Naive thymus-derived CD4-positive, alpha-beta T cell (primary cell): ENCODE data around the gene CNOT6. TPM values are rescaled to one million over a fixed set of nuclear protein-coding genes. Genes with fewer than 3 reads are reported as not detected.
"Not testable (repeated sequence)": the region's sequence is repeated elsewhere in the genome, so short reads cannot be mapped to it uniquely, and the experiment has no call there.

ENCODE experiments used
- ATAC-seq: fragments of 150-1000 bp; cut with Tn5 transposase; 2 replicates; pipeline ENCODE4 v1.10.0; 2021; ENCODE audit warnings: mild to moderate bottlenecking, moderate library complexity
- CTCF ChIA-PET: fragments of 350-600 bp; sonication (Branson Sonifier 250); formaldehyde crosslinking; loops from one replicate; lab custom pipeline; 2021; ENCODE audit warnings: antibody characterized with exemption; lab: Charles Lee
- POLR2A ChIA-PET: fragments of 350-600 bp; sonication (Branson Sonifier 250); formaldehyde crosslinking; loops from one replicate; lab custom pipeline; 2021; ENCODE audit warnings: antibody characterized with exemption, inconsistent platforms; lab: Charles Lee
- DNase-seq, 9 donors: peaks; one replicate each; pipeline versions ENCODE4 v3.0.0 to v3.0.0-alpha.2; 2020 to 2022; ENCODE audit warnings: mixed read lengths in 1 of 9
- H3K27ac ChIP-seq: one replicate; pipeline ENCODE4 v1.7.0; 2013; ENCODE audit warnings: mild to moderate bottlenecking, low read depth, low read length, moderate library complexity
- H3K27me3 ChIP-seq, 2 donors: one replicate each; pipeline ENCODE4 v1.7.0; 2013; ENCODE audit warnings: low read length in 2 of 2, mild to moderate bottlenecking in 2 of 2, moderate library complexity in 2 of 2; ENCODE audit not compliant: control insufficient read depth in 2 of 2, insufficient read depth in 2 of 2
- H3K36me3 ChIP-seq, 3 experiments: 1 replicate in 2 of 3; 2 replicates in 1 of 3; pipeline ENCODE4 v1.7.0; 2013; ENCODE audit warnings: low read length in 3 of 3, mild to moderate bottlenecking in 3 of 3, moderate library complexity in 1 of 3; ENCODE audit not compliant: insufficient read depth in 3 of 3, control insufficient read depth in 2 of 3
- H3K4me1 ChIP-seq, 2 donors: one replicate each; pipeline ENCODE4 v1.7.0; 2013; ENCODE audit warnings: low read length in 2 of 2, mild to moderate bottlenecking in 2 of 2, moderate library complexity in 1 of 2; ENCODE audit not compliant: control insufficient read depth in 2 of 2, insufficient read depth in 2 of 2
- H3K4me3 ChIP-seq: 2 replicates; pipeline ENCODE4 v1.7.0; 2013; ENCODE audit warnings: mild to moderate bottlenecking, low read length
- H3K9me3 ChIP-seq, 3 experiments: 1 replicate in 2 of 3; 2 replicates in 1 of 3; pipeline ENCODE4 v1.7.0; 2013; ENCODE audit warnings: low read length in 3 of 3; ENCODE audit not compliant: control insufficient read depth in 2 of 3
- H3K27ac Mint-ChIP-seq, 9 donors: one replicate each; pipeline ENCODE4 v1.8.0; 2020 to 2022; ENCODE audit warnings: mixed read lengths in 9 of 9, mild to moderate bottlenecking in 8 of 9, moderate library complexity in 5 of 9, inconsistent platforms in 2 of 9
- H3K27me3 Mint-ChIP-seq, 5 donors: one replicate each; pipeline ENCODE4 v1.8.0; 2021 to 2022; ENCODE audit warnings: mixed read lengths in 5 of 5, mild to moderate bottlenecking in 1 of 5
- H3K36me3 Mint-ChIP-seq, 5 donors: one replicate each; pipeline ENCODE4 v1.8.0; 2020 to 2022; ENCODE audit warnings: mixed read lengths in 5 of 5, mild to moderate bottlenecking in 3 of 5, inconsistent platforms in 1 of 5
- H3K4me1 Mint-ChIP-seq, 7 donors: one replicate each; pipeline ENCODE4 v1.8.0; 2020 to 2022; ENCODE audit warnings: mixed read lengths in 7 of 7, mild to moderate bottlenecking in 3 of 7, inconsistent platforms in 1 of 7
- H3K4me3 Mint-ChIP-seq, 10 donors: one replicate each; pipeline ENCODE4 v1.8.0; 2020 to 2022; ENCODE audit warnings: mild to moderate bottlenecking in 10 of 10, mixed read lengths in 10 of 10, moderate library complexity in 6 of 10, inconsistent platforms in 2 of 10
- H3K9me3 Mint-ChIP-seq, 11 donors: one replicate each; pipeline ENCODE4 v1.8.0; 2020 to 2022; ENCODE audit warnings: mixed read lengths in 11 of 11, mild to moderate bottlenecking in 4 of 11, inconsistent platforms in 1 of 11, moderate library complexity in 1 of 11
- intact Hi-C, 2 donors: fragments of 100-400 bp; cut with micrococcal nuclease; formaldehyde crosslinking; loops; one replicate each; pipeline ENCODE4 v1.15.1; 2023
- polyA plus RNA-seq, 2 donors: library from polyadenylated mRNA; unstranded; fragments of 300-500 nt; fragmentation: Illumina TruSeq; gene quantifications; one replicate each; pipeline ENCODE4 v1.2.3, GENCODE V29; 2021
- total RNA-seq, 6 experiments: library from RNA in 5 of 6; stranded (reverse) in 5 of 6; gene quantifications; 1 replicate in 5 of 6; 2 replicates in 1 of 6; pipeline ENCODE4 v1.2.3 and lab custom pipeline; 2021 to 2026

Gene CNOT6
- total and polyA plus RNA-seq, 7 experiments from 2014 or later = 8.3 to 41.9 (median 25.4) TPM

DNA sequence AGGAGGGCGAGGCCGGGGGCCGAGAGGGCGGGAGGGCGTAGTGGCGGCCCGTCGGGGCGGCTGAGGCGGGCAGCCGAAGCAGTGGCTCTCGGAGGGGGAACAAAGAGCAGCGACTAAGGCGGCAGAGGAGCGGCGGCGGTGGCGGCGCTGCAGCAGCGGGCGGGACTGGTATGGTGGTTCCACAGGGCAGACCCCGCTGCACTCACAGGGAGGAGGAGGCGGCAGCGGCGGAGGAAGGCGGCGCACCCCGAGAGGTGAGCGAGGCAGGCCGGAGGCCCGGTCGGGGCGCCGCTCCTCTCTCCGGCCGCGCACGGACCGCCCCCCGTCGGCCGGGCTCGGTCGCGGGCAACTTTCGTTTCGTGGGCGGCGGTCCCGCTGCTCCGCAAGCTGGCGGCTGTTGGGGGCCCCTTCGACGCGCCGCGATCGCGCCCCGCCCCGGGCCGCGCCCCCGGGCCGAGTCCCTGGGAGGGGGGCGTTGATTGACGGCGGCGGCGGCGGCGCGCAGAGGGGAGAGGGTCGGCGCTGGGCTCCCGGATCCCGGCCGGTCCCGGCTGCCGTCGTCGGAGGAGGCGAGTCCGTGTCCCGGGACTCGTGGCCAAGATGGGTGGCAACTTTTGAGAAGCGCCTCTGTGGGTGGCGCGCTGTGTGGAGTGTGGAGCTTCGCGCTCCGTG is 467 bp downstream of the CNOT6 start:
- Mint-ChIP-seq H3K27me3 (no peaks in the 10 kb centered on the region), H3K4me3 (peak overlapping the region; percentile 85 to 99 (median 96)), H3K36me3 (peaks cover 0 to 14% (median 7%) of the 10 kb centered on the region in 5 donors), H3K4me1 (peaks cover 29 to 48% (median 36%) of the 10 kb centered on the region in 7 donors), H3K27ac (peak overlapping the region; percentile 84 to 98 (median 95)), H3K9me3 (no peaks in the 10 kb centered on the region)
- CTCF ChIA-PET = no interaction called here
- peak overlapping the region; percentile 67 for H3K4me3 ChIP-seq
- intact Hi-C loops = loop anchor here (1.0 to 10.0 kb wide), 15 partner anchors 30 to 1867 kb away; partner anchors contain the start of genes GFPT2 (in 2 of the 2), CLK4 (in 1 of the 2), HNRNPH1 (in 1 of the 2) and MAPK9 (in 1 of the 2)
- ATAC-seq (peak; percentile 61), DNase-seq (peak in 5 of 9 donors; percentile 52 to 71 (median 54))
- no peaks in the 10 kb centered on the region for H3K27me3 ChIP-seq
- H3K36me3 ChIP-seq = peaks cover 0 to 9% (median 0%) of the 10 kb centered on the region in 3 experiments
- peaks cover 10 to 27% of the 10 kb centered on the region in 2 donors for H3K4me1 ChIP-seq
- peak overlapping the region; percentile 98 for H3K27ac ChIP-seq
- H3K9me3 ChIP-seq = no peaks in the 10 kb centered on the region
- POLR2A ChIA-PET = no interaction called here

DNA sequence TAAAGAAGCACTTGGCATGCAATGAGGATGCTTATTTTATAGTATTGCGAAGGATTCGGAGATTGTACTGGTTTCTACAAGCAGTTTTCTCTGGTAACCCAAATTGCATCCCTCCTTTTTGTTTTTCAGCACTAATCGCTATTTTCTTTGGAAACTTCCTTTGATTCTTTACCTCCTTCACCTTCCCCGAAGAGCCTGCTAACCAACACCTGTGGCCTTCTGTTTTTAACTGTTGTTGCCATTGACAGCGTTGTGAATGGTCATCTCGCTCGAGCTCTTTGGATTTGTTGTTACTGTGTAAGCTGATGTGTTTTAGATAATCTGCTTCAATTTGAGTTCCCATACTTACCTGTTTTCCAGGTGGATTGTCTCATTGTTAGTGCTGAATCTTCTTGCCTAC is 1.1 kb downstream of the CNOT6 start:
- ChIA-PET POLR2A (no interaction called here), CTCF (no interaction called here)
- Mint-ChIP-seq H3K27ac (peak overlapping the region; percentile 57 to 98 (median 84)), H3K27me3 (no peaks in the 10 kb centered on the region), H3K4me1 (peaks cover 32 to 54% (median 39%) of the 10 kb centered on the region in 7 donors), H3K9me3 (no peaks in the 10 kb centered on the region), H3K36me3 (peaks cover 0 to 16% (median 8%) of the 10 kb centered on the region in 5 donors), H3K4me3 (peak overlapping the region; percentile 83 to 98 (median 89))
- no peaks in the 10 kb centered on the region for H3K27me3 ChIP-seq
- peaks cover 10 to 27% of the 10 kb centered on the region in 2 donors for H3K4me1 ChIP-seq
- peak overlapping the region; percentile 67 for H3K4me3 ChIP-seq
- DNase-seq = no peak
- no peak for ATAC-seq
- intact Hi-C loops = loop anchor here (1.0 to 10.0 kb wide), 9 partner anchors 30 to 940 kb away; partner anchors contain the start of genes GFPT2 (in 1 of the 2), MGAT1 (in 1 of the 2), RUFY1 (in 1 of the 2) and TRIM52 (in 1 of the 2)
- H3K9me3 ChIP-seq = no peaks in the 10 kb centered on the region
- peak overlapping the region; percentile 98 for H3K27ac ChIP-seq
- peaks cover 0 to 9% (median 0%) of the 10 kb centered on the region in 3 experiments for H3K36me3 ChIP-seq

DNA sequence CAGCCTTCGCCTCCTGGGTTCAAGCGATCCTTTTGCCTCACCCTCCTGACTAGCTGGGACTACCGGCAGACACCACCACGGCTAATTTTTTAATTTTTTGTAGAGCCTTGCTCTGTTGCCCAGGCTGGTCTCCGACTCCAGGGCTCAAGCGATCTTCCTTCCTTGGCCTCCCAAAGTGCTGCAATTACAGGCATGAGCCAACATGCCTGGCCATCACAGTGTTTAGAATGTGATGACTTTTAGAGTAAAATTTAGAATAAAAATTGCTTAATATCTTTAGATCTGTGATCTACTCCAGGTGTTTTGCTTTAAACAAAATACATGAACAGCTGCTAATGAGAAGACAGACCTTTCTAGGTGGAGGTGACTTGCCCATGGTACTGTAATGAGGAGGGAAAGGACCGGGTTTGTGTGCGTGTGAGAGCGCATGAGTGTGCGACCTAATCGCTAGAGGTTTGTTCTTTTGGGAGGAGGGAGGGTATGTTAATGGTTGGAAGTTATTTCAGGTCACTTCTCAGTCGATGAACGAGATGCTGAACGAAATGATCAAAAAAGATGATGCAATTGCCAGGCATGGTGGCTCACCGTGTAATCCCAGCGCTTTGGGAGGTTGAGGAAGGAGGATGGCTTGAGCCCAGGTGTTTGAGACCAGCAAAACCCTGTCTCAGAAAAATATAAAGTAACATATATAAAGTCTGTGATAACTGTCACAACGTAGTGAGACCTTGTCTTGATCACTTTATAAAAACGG is 2.0 kb downstream of the CNOT6 start:
- ChIA-PET CTCF (no interaction called here), POLR2A (no interaction called here)
- peaks cover 32 to 54% (median 39%) of the 10 kb centered on the region in 7 donors for H3K4me1 Mint-ChIP-seq
- H3K4me1 ChIP-seq = peaks cover 10 to 27% of the 10 kb centered on the region in 2 donors
- H3K27ac Mint-ChIP-seq = peak overlapping the region in 4 of 9 donors; percentile 36 to 72 (median 51)
- no peak for DNase-seq
- H3K27me3 ChIP-seq = no peaks in the 10 kb centered on the region
- H3K27me3 Mint-ChIP-seq = no peaks in the 10 kb centered on the region
- H3K4me3 Mint-ChIP-seq = peak overlapping the region; percentile 45 to 98 (median 69)
- no peaks in the 10 kb centered on the region for H3K9me3 Mint-ChIP-seq
- no peak overlapping the region for H3K4me3 ChIP-seq
- H3K27ac ChIP-seq = no peak overlapping the region
- ATAC-seq = no peak
- peaks cover 0 to 9% (median 0%) of the 10 kb centered on the region in 3 experiments for H3K36me3 ChIP-seq
- no peaks in the 10 kb centered on the region for H3K9me3 ChIP-seq
- peaks cover 0 to 16% (median 8%) of the 10 kb centered on the region in 5 donors for H3K36me3 Mint-ChIP-seq
- intact Hi-C loops = loop anchor here (1.0 to 10.0 kb wide), 9 partner anchors 29 to 941 kb away; partner anchors contain the start of genes GFPT2 (in 1 of the 2), MGAT1 (in 1 of the 2), RUFY1 (in 1 of the 2) and TRIM52 (in 1 of the 2)

DNA sequence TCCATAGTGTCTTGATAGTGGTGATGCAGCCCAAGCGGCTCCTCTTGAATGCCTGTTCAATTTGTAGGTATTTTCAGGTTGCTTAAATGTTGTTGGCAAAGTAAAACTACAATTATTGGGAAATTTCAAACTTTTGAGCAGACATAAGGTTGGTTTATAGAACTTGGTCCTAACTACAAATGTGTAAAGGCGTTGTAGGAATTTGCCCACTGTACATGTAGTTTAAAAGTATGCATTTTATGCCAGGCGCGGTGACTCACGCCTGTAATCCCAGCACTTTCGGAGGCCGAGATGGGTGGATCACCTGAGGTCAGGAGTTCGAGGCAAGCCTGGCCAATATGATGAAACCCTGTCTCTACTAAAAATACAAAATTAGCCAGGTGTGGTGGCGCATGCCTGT is 2.6 kb downstream of the CNOT6 start:
- H3K27me3 ChIP-seq, POLR2A ChIA-PET, H3K27ac ChIP-seq, H3K27ac Mint-ChIP-seq, ATAC-seq, DNase-seq, H3K27me3 Mint-ChIP-seq, CTCF ChIA-PET, H3K4me3 ChIP-seq, H3K36me3 ChIP-seq, H3K9me3 ChIP-seq, H3K9me3 Mint-ChIP-seq: not testable (repeated sequence)
- Mint-ChIP-seq H3K36me3 (peaks cover 0 to 16% (median 8%) of the 10 kb centered on the region in 5 donors), H3K4me1 (peaks cover 32 to 54% (median 39%) of the 10 kb centered on the region in 7 donors), H3K4me3 (peak overlapping the region in 1 of 10 donors; percentile 71)
- intact Hi-C loops = loop anchor here (10.0 kb wide), 3 partner anchors 188 to 942 kb away; partner anchors contain the start of genes RUFY1 (in 1 of the 2) and TRIM52 (in 1 of the 2)
- peaks cover 10 to 27% of the 10 kb centered on the region in 2 donors for H3K4me1 ChIP-seq

DNA sequence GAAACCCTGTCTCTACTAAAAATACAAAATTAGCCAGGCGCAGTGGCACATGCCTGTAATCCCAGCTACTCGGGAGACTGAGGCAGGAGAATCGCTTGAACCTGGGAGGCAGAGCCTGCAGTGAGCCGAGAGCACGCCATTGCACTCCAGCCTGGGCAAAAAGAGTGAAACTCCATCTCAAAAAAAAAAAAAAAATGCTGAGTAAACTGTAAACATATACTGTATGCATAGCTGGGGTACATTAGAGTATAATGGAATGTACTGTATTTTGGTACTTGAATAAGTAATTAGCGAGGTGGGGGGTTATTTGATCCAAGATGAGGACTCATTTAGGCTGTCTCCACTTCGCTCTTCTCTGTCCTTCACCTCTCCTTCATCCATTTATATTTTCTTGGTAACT is 3.7 kb downstream of the CNOT6 start:
- DNase-seq, H3K27me3 Mint-ChIP-seq, H3K36me3 ChIP-seq, H3K9me3 ChIP-seq, H3K27ac Mint-ChIP-seq, ATAC-seq, H3K4me3 ChIP-seq, CTCF ChIA-PET, H3K27ac ChIP-seq, H3K9me3 Mint-ChIP-seq, H3K27me3 ChIP-seq, POLR2A ChIA-PET: not testable (repeated sequence)
- H3K4me1 ChIP-seq = peaks cover 10 to 27% of the 10 kb centered on the region in 2 donors
- peaks cover 30 to 53% (median 34%) of the 10 kb centered on the region in 7 donors for H3K4me1 Mint-ChIP-seq
- intact Hi-C loops = loop anchor here (10.0 kb wide), 3 partner anchors 187 to 943 kb away; partner anchors contain the start of genes RUFY1 (in 1 of the 2) and TRIM52 (in 1 of the 2)
- H3K36me3 Mint-ChIP-seq = peaks cover 0 to 16% (median 8%) of the 10 kb centered on the region in 5 donors
- H3K4me3 Mint-ChIP-seq = peak overlapping the region in 5 of 10 donors; percentile 20 to 57 (median 27)

DNA sequence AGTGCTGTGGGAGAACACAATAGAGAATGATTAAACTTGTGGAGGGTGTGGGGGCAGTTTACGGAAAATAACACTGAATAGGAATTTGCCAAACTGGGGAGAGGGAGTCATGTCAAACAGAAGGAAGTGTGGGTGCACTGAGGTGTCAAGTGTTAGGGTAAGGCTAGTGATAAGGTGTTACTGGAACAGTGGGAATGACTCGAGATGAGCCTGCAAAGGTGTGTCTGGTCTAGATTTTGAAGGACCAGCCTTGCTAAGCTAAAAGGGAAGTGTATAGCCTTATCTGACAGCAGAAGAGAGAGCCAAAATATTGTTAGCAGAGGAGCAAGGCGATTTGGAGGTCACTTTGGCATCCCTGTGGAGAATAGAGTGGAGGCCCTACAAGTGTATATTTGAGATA is 4.2 kb downstream of the CNOT6 start:
- Histone ChIP-seq H3K27ac (no peak overlapping the region), H3K36me3 (peaks cover 0 to 9% (median 0%) of the 10 kb centered on the region in 3 experiments), H3K27me3 (no peaks in the 10 kb centered on the region), H3K9me3 (no peaks in the 10 kb centered on the region), H3K4me3 (no peak overlapping the region), H3K4me1 (peaks cover 10 to 23% of the 10 kb centered on the region in 2 donors)
- ATAC-seq = no peak
- H3K4me3 Mint-ChIP-seq = peak overlapping the region in 5 of 10 donors; percentile 20 to 57 (median 27)
- H3K36me3 Mint-ChIP-seq = peaks cover 0 to 16% (median 8%) of the 10 kb centered on the region in 5 donors
- intact Hi-C loops = loop anchor here (10.0 kb wide), 3 partner anchors 186 to 944 kb away; partner anchors contain the start of genes RUFY1 (in 1 of the 2) and TRIM52 (in 1 of the 2)
- CTCF ChIA-PET = no interaction called here
- POLR2A ChIA-PET = no interaction called here
- H3K9me3 Mint-ChIP-seq = no peaks in the 10 kb centered on the region
- no peaks in the 10 kb centered on the region for H3K27me3 Mint-ChIP-seq
- peaks cover 25 to 50% (median 30%) of the 10 kb centered on the region in 7 donors for H3K4me1 Mint-ChIP-seq
- no peak for DNase-seq
- H3K27ac Mint-ChIP-seq = peak overlapping the region in 1 of 9 donors; percentile 55
